NCI-H510A (cell line): Measurements from ENCODE around the gene RIMS3.

Experiments
- DNase-seq: peaks from one replicate; lab custom pipeline; 2025; lab: John Stamatoyannopoulos, UW

RIMS3 gene

GRCh38 chr1:40653851-40654537, 11.5 kb downstream of the RIMS3 start:
- no peak for DNase-seq

- DNase-seq: no peak
Observed at GRCh38 chr1:40652979-40653378, 12.5 kb downstream of the RIMS3 start.

GRCh38 chr1:40652468-40652867, 13.0 kb downstream of the RIMS3 start:
- no peak for DNase-seq

GRCh38 chr1:40651138-40651857, 14.2 kb downstream of the RIMS3 start:
- DNase-seq: no peak

GRCh38 chr1:40650075-40650474, 15.4 kb downstream of the RIMS3 start:
- no peak for DNase-seq

GRCh38 chr1:40649592-40649930, 15.9 kb downstream of the RIMS3 start:
- no peak for DNase-seq

- no peak for DNase-seq
Observed at GRCh38 chr1:40648928-40649591, 16.4 kb downstream of the RIMS3 start.

- DNase-seq: no peak
Observed at GRCh38 chr1:40648200-40648599, 17.3 kb downstream of the RIMS3 start.

GRCh38 chr1:40646315-40646714, 19.2 kb downstream of the RIMS3 start:
- DNase-seq: no peak

- no peak for DNase-seq
Observed at GRCh38 chr1:40645118-40645680, 20.3 kb downstream of the RIMS3 start.

- no peak for DNase-seq
Observed at GRCh38 chr1:40641601-40642242, 23.8 kb downstream of the RIMS3 start.

- no peak for DNase-seq
Observed at GRCh38 chr1:40640314-40641076, 25.0 kb downstream of the RIMS3 start.

- DNase-seq: no peak
Observed at GRCh38 chr1:40638097-40639036, 27.1 kb downstream of the RIMS3 start.

GRCh38 chr1:40637470-40638007, 27.9 kb downstream of the RIMS3 start:
- DNase-seq: no peak

- DNase-seq: no peak
Observed at GRCh38 chr1:40636777-40637176, 28.7 kb downstream of the RIMS3 start.

- no peak for DNase-seq
Observed at GRCh38 chr1:40635763-40636500, 29.6 kb downstream of the RIMS3 start.

- no peak for DNase-seq
Observed at GRCh38 chr1:40634901-40635655, 30.4 kb downstream of the RIMS3 start.

- DNase-seq: no peak
Observed at GRCh38 chr1:40633931-40634376, 31.5 kb downstream of the RIMS3 start.

- no peak for DNase-seq
Observed at GRCh38 chr1:40633523-40633922, 32.0 kb downstream of the RIMS3 start.
